GM18870 (cell line): Measurements from ENCODE around the gene GCK.
A peak's percentile ranks its signal among the peaks of the same experiment; 100 is the strongest.

Source experiments
- ATAC-seq: cut with Tn5 transposase; IDR thresholded peaks from one replicate; pipeline ENCODE4 v1.9.1; 2021; ENCODE audit warnings: moderate library complexity; ENCODE audit not compliant: unreplicated experiment

GCK gene

GRCh38 chr7:44124822-44125202 lies 64.4 kb downstream of the GCK start:
- no peak for ATAC-seq

DNA sequence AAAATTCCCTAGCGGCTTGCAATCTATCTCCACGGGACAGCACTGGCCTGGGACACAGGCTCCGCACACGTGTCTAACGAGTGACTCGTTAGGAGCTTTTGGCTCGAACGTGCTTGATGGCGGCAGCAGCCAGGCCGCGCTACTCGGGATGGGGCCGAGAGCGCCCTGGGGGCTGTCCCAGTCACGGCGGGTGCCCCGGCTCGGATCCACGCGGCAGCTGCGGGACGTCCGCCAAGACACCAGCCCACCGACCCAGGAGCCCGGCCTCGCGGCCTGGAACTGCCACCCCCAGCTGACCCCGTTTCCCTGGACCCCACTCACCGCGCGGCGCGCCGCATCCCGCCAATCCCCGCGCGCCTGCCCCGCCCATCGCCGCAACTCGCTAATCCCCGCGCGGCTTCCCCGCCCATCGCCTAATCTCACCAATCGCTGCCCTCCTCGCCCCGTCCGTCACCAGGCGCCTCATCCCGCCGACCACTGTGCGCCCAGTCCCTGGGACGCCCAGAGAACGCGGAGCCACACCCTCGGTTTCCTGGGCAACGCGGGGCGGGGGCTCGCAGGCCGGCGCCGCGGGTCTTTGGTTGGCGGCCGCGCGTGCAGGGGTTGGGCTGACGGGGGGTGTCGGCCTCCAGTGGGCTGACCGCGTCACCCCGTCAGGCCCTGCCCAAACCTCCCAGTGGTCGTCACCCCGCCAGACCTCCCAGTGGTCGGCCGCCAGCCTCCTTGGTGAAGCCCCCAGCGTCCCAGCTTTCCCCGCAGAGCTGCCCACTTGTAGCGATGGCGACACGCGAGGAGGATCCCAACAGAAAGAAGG lies 65.8 kb downstream of the GCK start, which contains the start of gene POLD2:
Gene POLD2, minus strand, starts transcription at position 359 of the 814 bp plus-strand sequence. CDS start 1,495 bp downstream, outside the sequence.
- ATAC-seq: peak; percentile 84

DNA sequence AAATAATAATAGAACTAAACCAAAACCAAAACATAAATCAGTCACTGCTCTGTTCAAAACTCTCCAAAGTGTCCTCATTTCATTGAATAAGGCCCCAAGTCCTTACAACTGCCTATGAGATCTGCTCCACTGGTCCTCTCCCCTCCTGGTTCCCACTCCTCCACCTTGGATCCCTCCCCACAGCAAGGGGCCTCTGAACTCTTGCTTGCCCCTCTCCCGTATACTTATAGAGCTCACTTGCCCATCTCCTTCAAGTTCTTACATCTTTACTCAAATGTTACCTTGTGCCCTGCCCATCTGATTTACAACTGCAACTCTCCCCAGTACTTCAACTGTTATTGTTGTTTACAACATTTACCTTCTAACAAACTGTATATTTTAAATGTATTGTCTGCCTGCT lies 66.7 kb downstream of the GCK start:
- ATAC-seq: no peak

- ATAC-seq: no peak
Observed at GRCh38 chr7:44121761-44122420, 67.3 kb downstream of the GCK start.

GRCh38 chr7:44120395-44120794 lies 68.8 kb downstream of the GCK start:
- ATAC-seq: no peak

- ATAC-seq: no peak
Observed at GRCh38 chr7:44119829-44120380, 69.3 kb downstream of the GCK start.

GRCh38 chr7:44117801-44118429 lies 71.3 kb downstream of the GCK start:
- ATAC-seq: no peak

DNA sequence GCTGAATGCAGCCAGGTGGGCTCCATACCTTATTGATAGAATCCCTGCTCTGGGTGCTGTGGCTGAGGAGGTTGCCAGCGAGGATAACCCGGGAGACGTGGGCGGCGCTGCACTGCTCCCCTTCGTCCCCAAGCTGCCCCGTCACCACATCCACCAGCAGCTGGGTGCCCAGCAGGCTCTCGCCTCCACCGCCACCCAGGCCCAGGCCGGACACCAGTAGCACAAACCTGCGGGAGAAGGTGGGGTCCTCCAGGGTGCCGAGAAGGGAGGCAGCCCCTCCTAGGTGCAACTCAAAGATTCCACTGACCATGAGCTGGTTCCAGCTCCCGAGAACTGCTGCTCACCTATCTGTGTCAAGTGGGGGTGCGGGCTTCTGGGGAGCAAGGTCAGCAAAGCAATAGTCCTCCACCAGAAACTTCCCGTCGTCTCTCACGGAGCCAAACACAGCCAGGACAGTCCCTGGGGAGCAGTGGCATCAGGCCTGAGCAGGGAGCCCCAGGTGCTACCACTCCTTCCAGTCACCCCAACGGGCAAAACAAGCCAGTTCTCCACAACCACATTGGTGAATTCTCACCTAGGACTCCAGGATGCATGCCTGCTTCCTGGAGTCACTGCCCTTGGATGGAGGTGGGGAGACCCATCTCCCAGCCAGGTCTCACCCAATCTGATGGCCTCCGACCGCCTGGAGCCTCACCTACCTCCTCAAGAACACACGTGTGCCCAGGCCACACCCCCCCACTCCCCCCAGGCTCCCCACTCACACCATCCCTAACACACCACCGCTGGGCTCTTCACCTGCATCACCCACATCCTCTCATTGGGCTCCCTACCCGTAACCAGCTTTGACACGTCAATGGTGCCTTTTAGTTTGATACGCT lies 72.2 kb downstream of the GCK start:
- no peak for ATAC-seq

GRCh38 chr7:44116087-44116788 lies 73.0 kb downstream of the GCK start:
- no peak for ATAC-seq

GRCh38 chr7:44114586-44115310 lies 74.5 kb downstream of the GCK start:
- ATAC-seq: no peak

DNA sequence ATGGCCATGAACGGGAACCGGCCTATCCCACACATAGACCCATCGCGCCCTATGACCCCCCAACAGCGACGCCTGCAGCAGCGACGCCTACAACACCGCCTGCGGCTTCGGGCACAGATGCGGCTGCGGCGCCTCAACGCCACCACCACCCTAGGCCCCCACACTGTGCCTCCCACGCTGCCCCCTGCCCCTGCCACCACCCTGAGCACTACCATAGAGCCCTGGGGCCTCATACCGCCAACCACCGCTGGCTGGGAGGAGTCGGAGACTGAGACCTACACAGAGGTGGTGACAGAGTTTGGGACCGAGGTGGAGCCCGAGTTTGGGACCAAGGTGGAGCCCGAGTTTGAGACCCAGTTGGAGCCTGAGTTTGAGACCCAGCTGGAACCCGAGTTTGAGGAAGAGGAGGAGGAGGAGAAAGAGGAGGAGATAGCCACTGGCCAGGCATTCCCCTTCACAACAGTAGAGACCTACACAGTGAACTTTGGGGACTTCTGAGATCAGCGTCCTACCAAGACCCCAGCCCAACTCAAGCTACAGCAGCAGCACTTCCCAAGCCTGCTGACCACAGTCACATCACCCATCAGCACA lies 75.4 kb downstream of the GCK start:
- ATAC-seq: no peak

GRCh38 chr7:44112997-44113763 lies 76.1 kb downstream of the GCK start:
- ATAC-seq: no peak

- ATAC-seq: no peak
Observed at GRCh38 chr7:44112231-44112996, 76.8 kb downstream of the GCK start.

GRCh38 chr7:44111761-44112160 lies 77.5 kb downstream of the GCK start:
- no peak for ATAC-seq

DNA sequence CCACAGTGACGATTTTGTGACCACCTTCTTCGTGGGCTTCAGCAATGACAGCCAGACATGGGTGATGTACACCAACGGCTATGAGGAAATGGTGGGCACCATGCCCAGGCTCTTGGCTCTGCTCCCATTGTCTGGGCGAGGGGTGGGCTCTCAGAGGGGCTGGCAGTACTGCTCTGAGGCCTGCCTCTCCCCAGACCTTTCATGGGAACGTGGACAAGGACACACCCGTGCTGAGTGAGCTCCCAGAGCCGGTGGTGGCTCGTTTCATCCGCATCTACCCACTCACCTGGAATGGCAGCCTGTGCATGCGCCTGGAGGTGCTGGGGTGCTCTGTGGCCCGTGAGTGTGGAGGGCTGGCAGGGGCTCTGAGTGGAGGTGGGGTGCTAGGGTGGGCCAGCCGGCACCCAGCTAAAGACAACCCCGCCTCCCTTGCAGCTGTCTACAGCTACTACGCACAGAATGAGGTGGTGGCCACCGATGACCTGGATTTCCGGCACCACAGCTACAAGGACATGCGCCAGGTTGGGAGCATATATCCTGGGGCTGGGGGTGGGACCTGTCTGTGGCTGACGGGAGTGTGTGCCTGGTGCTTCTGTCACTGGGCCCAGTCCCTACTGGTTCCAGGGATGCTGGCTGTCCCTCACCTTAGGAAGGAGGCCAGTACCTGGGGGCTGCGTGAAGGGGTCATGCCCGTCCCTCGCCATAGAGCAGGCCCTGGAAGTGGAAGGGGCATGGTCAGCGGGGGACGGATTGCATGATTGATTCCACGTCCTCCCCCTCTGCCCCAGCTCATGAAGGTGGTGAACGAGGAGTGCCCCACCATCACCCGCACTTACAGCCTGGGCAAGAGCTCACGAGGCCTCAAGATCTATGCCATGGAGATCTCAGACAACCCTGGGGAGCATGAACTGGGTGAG lies 78.3 kb downstream of the GCK start:
- ATAC-seq: no peak

DNA sequence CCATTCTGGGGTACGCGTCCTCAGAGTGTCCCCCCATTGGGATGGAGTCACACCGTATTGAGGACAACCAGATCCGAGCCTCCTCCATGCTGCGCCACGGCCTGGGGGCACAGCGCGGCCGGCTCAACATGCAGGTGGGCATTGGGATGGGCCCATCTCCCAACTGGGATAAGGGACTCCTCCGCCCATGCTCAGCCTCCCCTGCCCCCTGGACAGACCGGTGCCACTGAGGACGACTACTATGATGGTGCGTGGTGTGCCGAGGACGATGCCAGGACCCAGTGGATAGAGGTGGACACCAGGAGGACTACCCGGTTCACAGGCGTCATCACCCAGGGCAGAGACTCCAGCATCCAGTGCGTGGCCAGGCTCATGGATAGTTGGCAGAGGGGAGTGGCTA lies 79.2 kb downstream of the GCK start:
- ATAC-seq: no peak
